Tibial nerve (tissue), 4 donors: ENCODE results near the gene ROBO3. TPM values are rescaled to one million over a fixed set of nuclear protein-coding genes. Genes with fewer than 3 reads are reported as not detected.

Source experiments
- DNase-seq, 2 donors: peaks; one replicate each; pipeline ENCODE4 v3.0.0-alpha.2; 2019; ENCODE audit warnings: low spot score in 2 of 2
- H3K27ac ChIP-seq, 4 donors: fragments of 200-600 bp; sonication (generic) in 3 of 4; one replicate each; pipeline ENCODE4 v1.5.1; 2017 to 2019; ENCODE audit warnings: mild to moderate bottlenecking in 1 of 4
- H3K27me3 ChIP-seq, 2 donors: fragments of 200-600 bp; sonication (generic) in 1 of 2; one replicate each; pipeline versions ENCODE4 v1.5.1 to v1.6.0; 2017 to 2019
- H3K36me3 ChIP-seq, 3 donors: fragments of 200-600 bp; sonication (generic); one replicate each; pipeline ENCODE4 v1.5.1; 2018 to 2019
- H3K4me1 ChIP-seq, 4 donors: fragments of 200-600 bp; sonication (generic) in 3 of 4; one replicate each; pipeline ENCODE4 v1.5.1; 2017 to 2019
- H3K4me3 ChIP-seq, 4 donors: fragments of 200-600 bp; sonication (generic) in 3 of 4; one replicate each; pipeline ENCODE4 v1.5.1; 2017 to 2019; ENCODE audit warnings: mild to moderate bottlenecking in 1 of 4, moderate library complexity in 1 of 4
- H3K9me3 ChIP-seq, 4 donors: fragments of 200-600 bp; sonication (generic) in 3 of 4; one replicate each; pipeline ENCODE4 v1.5.1; 2017 to 2019
- EP300 ChIP-seq, 2 donors: sonication (generic); formaldehyde crosslinking; IDR thresholded peaks; one replicate each; pipeline ENCODE4 v1.6.1; 2017; ENCODE audit warnings: antibody characterized with exemption in 2 of 2, mild to moderate bottlenecking in 1 of 2
- POLR2A ChIP-seq, 2 donors: fragments of 450-650 bp; IDR thresholded peaks; one replicate each; pipeline ENCODE4 v1.6.1; 2017; ENCODE audit warnings: antibody characterized with exemption in 2 of 2, mild to moderate bottlenecking in 2 of 2, moderate library complexity in 2 of 2
- WGBS, 2 donors: methylation state at CpG; one replicate each; pipeline ENCODE4 v1.1.5; 2018; 5-methylcytosine and 5-hydroxymethylcytosine counted together
- total RNA-seq, 4 donors: library from RNA; depleted of rRNA; stranded (reverse); fragments of >200 nt; gene quantifications; one replicate each; pipeline ENCODE4 v1.1.0, GENCODE V29; 2016
- TF ChIP-seq, protein P1 (sequence below), 5 experiments: fragments of 200-600 bp in 3 of 5; fragments of 450-650 bp in 2 of 5; sonication (generic) in 3 of 5; IDR thresholded peaks; one replicate each; pipeline ENCODE4 v1.5.1; 2016 to 2019; ENCODE audit warnings: antibody characterized with exemption in 5 of 5, mild to moderate bottlenecking in 3 of 5, moderate library complexity in 2 of 5

The ROBO3 gene
- total RNA-seq, 4 donors from 2014 or later = 22.2 to 34.3 (median 24.8) TPM

DNA sequence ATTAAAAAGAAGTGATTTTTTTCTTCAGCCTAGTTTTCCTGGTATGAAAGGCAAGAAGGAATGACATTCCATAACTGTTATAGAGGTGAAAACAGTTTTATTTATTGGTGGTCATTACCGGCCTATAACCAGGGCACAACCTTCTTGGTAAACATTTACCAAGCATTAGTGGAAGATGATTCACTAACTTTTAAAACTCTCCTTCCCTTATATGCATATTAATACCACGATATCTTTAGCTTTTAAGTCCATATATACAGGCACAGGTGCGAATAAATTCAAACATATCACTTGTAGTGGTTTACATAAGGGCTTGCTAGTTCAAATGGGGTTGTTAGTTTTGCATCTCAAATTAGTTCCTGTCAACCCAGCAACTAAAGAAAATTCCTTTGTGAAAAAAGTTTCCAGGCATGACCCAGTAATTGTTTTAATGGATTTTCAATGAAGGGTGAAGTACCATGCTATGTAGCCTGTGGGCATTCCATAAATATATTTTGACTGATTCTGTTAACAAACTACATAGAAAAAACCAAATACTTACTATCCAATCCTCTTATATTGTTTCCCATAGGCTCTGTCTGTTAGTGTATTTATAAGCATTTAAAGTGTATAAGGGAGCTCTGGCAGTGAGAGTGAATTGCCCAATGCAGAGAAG is 30.6 kb upstream of the ROBO3 start:
- WGBS, 2 donors = 85 to 89% methylated on average over 3 of the region's 3 CpGs
- no peak for DNase-seq
- Histone ChIP-seq H3K27me3 (peaks cover 0 to 29% of the 10 kb centered on the region in 2 donors), H3K36me3 (no peaks in the 10 kb centered on the region), H3K27ac (no peak overlapping the region), H3K9me3 (no peaks in the 10 kb centered on the region), H3K4me1 (peaks cover 0 to 18% (median 11%) of the 10 kb centered on the region in 4 donors), H3K4me3 (no peak overlapping the region)
- TF ChIP-seq POLR2A (IDR thresholded peaks at IDR 0.05) (no peak), EP300 (IDR thresholded peaks at IDR 0.05) (no peak)
- TF ChIP-seq, protein P1, sequence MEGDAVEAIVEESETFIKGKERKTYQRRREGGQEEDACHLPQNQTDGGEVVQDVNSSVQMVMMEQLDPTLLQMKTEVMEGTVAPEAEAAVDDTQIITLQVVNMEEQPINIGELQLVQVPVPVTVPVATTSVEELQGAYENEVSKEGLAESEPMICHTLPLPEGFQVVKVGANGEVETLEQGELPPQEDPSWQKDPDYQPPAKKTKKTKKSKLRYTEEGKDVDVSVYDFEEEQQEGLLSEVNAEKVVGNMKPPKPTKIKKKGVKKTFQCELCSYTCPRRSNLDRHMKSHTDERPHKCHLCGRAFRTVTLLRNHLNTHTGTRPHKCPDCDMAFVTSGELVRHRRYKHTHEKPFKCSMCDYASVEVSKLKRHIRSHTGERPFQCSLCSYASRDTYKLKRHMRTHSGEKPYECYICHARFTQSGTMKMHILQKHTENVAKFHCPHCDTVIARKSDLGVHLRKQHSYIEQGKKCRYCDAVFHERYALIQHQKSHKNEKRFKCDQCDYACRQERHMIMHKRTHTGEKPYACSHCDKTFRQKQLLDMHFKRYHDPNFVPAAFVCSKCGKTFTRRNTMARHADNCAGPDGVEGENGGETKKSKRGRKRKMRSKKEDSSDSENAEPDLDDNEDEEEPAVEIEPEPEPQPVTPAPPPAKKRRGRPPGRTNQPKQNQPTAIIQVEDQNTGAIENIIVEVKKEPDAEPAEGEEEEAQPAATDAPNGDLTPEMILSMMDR (IDR thresholded peaks at IDR 0.05) = no peak

DNA sequence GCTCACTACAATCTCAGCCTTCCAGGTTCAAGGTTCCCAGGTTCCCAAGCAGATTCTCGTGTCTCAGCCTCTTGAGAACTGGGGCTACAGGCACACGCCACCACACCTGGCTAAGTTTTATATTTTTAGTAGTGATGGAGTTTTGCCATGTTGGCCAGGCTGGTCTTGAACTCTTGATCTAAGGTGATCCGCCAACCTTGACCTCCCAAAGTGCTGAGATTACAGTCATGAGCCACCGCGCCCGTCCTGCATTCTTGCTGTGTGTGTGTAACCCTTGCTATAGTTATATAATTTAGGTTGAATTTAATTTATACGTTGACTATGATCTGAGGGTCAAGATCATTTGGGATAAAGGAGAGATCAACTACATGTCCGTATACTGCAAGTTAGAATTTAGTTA is 29.3 kb upstream of the ROBO3 start:
- DNase-seq = no peak
- Histone ChIP-seq H3K4me1 (peaks cover 0 to 23% (median 14%) of the 10 kb centered on the region in 4 donors), H3K4me3 (peak overlapping the region in 1 of 4 donors; percentile 43), H3K27me3 (peaks cover 0 to 42% of the 10 kb centered on the region in 2 donors), H3K27ac (peak overlapping the region in 1 of 4 donors; percentile 76), H3K36me3 (no peaks in the 10 kb centered on the region), H3K9me3 (no peaks in the 10 kb centered on the region)
- TF ChIP-seq, protein P1 (IDR thresholded peaks at IDR 0.05) = no peak
- TF ChIP-seq EP300 (IDR thresholded peaks at IDR 0.05) (no peak), POLR2A (IDR thresholded peaks at IDR 0.05) (no peak)
- WGBS, 2 donors = 85 to 89% methylated on average over 8 of the region's 8 CpGs

DNA sequence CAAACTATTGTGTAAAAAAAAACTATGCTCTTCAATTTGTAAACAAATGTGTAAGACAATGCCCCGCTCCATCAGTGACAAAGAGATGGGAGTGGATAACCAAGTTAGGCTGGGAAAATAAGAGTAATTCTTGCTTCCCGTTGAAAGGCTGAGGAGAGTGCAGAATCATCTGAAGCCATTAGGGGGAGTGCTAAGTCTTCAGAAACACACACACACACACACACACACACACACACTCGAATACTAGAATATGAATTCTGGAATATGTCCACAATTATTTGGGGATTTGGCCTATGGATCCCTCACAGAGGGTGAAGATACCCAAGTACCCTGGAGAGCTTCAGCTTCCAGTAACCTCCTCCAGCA is 27.8 kb upstream of the ROBO3 start:
- Histone ChIP-seq H3K27ac (peak overlapping the region in 1 of 4 donors; percentile 28), H3K36me3 (no peaks in the 10 kb centered on the region), H3K9me3 (no peaks in the 10 kb centered on the region), H3K4me3 (no peak overlapping the region), H3K4me1 (peaks cover 0 to 23% (median 14%) of the 10 kb centered on the region in 4 donors), H3K27me3 (peaks cover 4 to 55% of the 10 kb centered on the region in 2 donors)
- DNase-seq = peak in 1 of 2 donors; percentile 24
- TF ChIP-seq, protein P1 (IDR thresholded peaks at IDR 0.05) = no peak
- WGBS, 2 donors = 18 to 23% methylated on average over 3 of the region's 3 CpGs

DNA sequence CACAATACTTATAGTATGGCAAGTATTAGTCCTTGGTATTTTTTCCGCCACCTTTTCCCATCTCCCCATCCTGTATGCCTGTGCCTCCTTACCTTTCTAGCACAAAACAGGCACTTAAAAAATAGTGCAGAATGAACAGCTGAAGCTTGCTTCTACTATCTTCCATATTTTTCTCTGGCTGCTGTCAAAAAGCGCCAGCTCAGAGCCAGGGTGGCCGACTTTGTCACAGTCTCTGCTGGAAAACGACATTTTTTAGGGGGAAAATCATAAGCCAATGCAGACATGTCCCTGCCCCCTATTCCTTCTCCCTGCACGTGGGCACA is 26.5 kb upstream of the ROBO3 start:
- no peak for DNase-seq
- no peak overlapping the region for H3K27ac ChIP-seq
- H3K27me3 ChIP-seq = peaks cover 8 to 61% of the 10 kb centered on the region in 2 donors
- no peaks in the 10 kb centered on the region for H3K36me3 ChIP-seq
- no peaks in the 10 kb centered on the region for H3K9me3 ChIP-seq
- WGBS, 2 donors = 28 to 41% methylated on average over 5 of the region's 5 CpGs
- TF ChIP-seq EP300 (IDR thresholded peaks at IDR 0.05) (no peak), POLR2A (IDR thresholded peaks at IDR 0.05) (no peak)
- TF ChIP-seq, protein P1 (IDR thresholded peaks at IDR 0.05) = no peak
- H3K4me1 ChIP-seq = peaks cover 0 to 35% (median 16%) of the 10 kb centered on the region in 4 donors
- H3K4me3 ChIP-seq = peak overlapping the region in 1 of 4 donors; percentile 6

DNA sequence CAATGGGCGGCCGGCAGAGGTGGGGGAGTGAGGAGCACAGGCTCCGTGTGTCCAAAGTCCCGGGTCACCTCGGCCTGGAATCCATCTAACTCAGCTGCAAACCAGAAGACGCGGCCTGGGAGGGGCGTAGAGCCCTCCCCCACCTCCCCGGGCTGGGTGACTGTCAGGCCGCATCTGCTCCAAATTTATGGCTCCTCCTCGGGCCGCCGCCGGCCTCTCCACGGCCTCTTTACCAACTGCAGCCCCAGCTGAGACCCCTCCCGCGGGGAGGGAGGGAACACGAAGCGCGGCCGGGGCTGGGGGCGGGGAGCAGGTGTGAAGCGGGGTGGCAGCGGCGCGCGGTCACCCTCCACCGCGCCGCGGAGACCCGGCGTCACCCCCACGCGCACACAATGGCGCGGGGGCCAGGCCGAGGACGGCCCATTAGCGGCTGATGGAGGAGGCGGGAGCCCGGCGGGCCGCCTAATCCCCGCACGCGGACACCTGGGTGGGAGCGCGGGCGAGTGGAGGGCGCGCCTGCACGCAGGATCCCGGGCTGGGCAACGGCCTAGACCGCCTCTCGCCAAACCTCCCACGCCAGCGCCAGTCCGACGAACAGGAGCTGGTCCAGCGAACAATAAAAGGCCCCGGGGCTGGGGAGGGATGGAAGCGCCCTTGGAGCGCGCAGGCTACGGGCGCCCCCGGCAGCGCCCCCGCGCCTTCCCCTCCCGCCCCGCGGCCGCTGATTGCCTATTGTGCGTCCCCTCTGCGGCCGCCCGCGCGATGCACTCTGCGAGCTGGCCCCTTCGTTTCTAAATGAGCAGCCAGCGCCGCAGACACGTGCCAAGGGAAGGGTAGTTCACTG is 25.9 kb upstream of the ROBO3 start:
- no peak for DNase-seq
- Histone ChIP-seq H3K4me3 (peak overlapping the region; percentile 6 to 45 (median 26)), H3K4me1 (peaks cover 0 to 35% (median 16%) of the 10 kb centered on the region in 4 donors), H3K9me3 (no peaks in the 10 kb centered on the region), H3K27ac (no peak overlapping the region), H3K27me3 (peaks cover 8 to 67% of the 10 kb centered on the region in 2 donors), H3K36me3 (no peaks in the 10 kb centered on the region)
- 1 to 3% methylated on average over 14 to 75 of the region's 87 CpGs for WGBS, 2 donors
- TF ChIP-seq, protein P1 (IDR thresholded peaks at IDR 0.05) = no peak
- TF ChIP-seq POLR2A (IDR thresholded peaks at IDR 0.05) (no peak), EP300 (IDR thresholded peaks at IDR 0.05) (no peak)
